GM21423 (cell line): ENCODE data around the gene DOK5.

Experiments used
- ATAC-seq: cut with Tn5 transposase; IDR thresholded peaks from one replicate; pipeline ENCODE4 v1.9.1; 2021; ENCODE audit warnings: mild to moderate bottlenecking, moderate library complexity; ENCODE audit not compliant: unreplicated experiment

The DOK5 gene

GRCh38 chr20:54640800-54641199 is 165.4 kb downstream of the DOK5 start:
- no peak for ATAC-seq

GRCh38 chr20:54642864-54643667 is 167.7 kb downstream of the DOK5 start:
- ATAC-seq = no peak

- no peak for ATAC-seq
Measured at GRCh38 chr20:54643761-54644160, 168.4 kb downstream of the DOK5 start.

GRCh38 chr20:54645445-54646155 is 170.2 kb downstream of the DOK5 start:
- ATAC-seq = no peak

- ATAC-seq = no peak
Measured at GRCh38 chr20:54646156-54646517, 170.7 kb downstream of the DOK5 start.

- ATAC-seq = no peak
Measured at GRCh38 chr20:54648421-54649142, 173.2 kb downstream of the DOK5 start.

GRCh38 chr20:54649511-54649962 is 174.1 kb downstream of the DOK5 start:
- peak; percentile 68 for ATAC-seq

- ATAC-seq = no peak
Measured at GRCh38 chr20:54650052-54650719, 174.8 kb downstream of the DOK5 start.

GRCh38 chr20:54651252-54651651 is 175.9 kb downstream of the DOK5 start:
- ATAC-seq = no peak

GRCh38 chr20:54654450-54654849 is 179.1 kb downstream of the DOK5 start:
- ATAC-seq = no peak

- ATAC-seq = no peak
Measured at GRCh38 chr20:54657268-54657826, 182.0 kb downstream of the DOK5 start.

GRCh38 chr20:54658525-54658924 is 183.1 kb downstream of the DOK5 start:
- ATAC-seq = no peak

GRCh38 chr20:54661265-54661664 is 185.9 kb downstream of the DOK5 start:
- no peak for ATAC-seq

- ATAC-seq = no peak
Measured at GRCh38 chr20:54661880-54662465, 186.6 kb downstream of the DOK5 start.

- no peak for ATAC-seq
Measured at GRCh38 chr20:54665812-54666211, 190.4 kb downstream of the DOK5 start.

- ATAC-seq = peak; percentile 92
Measured at GRCh38 chr20:54668271-54669039, 193.1 kb downstream of the DOK5 start.

GRCh38 chr20:54669040-54669363 is 193.6 kb downstream of the DOK5 start:
- ATAC-seq = no peak

GRCh38 chr20:54678253-54678652 is 202.9 kb downstream of the DOK5 start:
- ATAC-seq = no peak

GRCh38 chr20:54680439-54680838 is 205.0 kb downstream of the DOK5 start:
- ATAC-seq = no peak
